ENCODE measurements around the gene SLC30A9.

Gene SLC30A9

DNA sequence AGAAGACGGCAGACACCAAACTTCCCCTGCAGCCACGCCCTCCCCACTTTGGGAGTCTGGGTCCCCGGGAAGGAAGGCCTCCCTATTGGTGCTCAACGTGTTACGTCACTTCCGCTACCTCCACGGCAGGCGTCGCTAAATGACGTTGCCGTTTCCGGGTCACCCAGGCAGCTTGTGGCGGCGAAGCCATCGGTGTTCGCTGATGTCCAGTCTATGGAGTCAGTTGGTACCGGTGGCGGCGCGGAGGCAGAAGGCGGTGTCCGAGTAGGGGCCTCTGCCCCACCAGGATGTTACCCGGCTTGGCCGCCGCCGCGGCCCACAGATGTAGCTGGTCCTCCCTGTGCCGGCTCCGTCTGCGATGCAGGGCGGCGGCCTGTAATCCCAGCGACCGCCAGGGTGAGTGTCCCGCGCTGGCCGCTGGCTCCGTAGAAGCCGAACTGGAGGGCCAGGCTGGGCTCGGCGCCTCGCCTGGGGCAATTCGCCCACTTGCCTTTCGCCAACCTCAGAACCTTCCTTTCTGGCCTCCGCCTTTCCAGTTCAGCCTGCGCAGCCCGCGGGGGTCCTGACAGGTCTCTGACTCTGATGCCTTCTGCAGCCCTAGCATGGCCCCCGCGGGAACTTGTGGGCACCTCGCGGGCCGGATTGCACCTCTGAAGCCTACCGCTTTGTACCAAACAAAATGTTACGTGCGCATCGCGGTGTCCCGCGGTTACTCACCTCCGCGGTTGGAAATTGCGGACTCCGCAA, at the start of gene SLC30A9:
Gene SLC30A9 (plus strand): TSS at position 166 of the 747 bp plus-strand sequence. CDS start 122 bp downstream, at position 288.
- ATAC-seq, result peak; percentile 98 to 99

- ATAC-seq, result no peak
Observed at GRCh38 chr4:41940834-41941233, 49.5 kb upstream of the SLC30A9 start.

- no peak for ATAC-seq
Observed at GRCh38 chr4:41943506-41943905, 46.8 kb upstream of the SLC30A9 start.

DNA sequence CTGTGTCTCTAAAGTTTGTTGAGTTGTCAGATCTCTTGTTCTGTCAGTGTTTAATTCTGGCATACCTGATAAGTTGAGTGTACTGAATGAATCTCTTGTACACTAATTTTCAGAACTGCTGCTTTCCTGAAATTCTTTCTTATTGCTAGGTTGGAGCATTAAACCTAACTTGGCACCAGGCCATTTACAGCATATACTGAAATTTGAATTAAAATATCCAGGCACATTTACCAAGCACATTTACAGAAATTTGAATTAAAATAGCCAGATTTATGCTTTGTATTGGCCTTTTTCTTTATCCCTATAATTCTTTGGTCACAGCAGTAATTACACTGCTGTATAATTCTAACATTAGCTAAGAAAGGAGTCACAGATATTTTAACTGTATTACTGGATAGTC, 46.2 kb upstream of the SLC30A9 start:
- no peak for ATAC-seq

- ATAC-seq, result no peak
Observed at GRCh38 chr4:41949531-41949930, 40.8 kb upstream of the SLC30A9 start.

GRCh38 chr4:41957634-41958033, 32.7 kb upstream of the SLC30A9 start:
- ATAC-seq, result no peak

GRCh38 chr4:41963105-41963504, 27.2 kb upstream of the SLC30A9 start:
- no peak for ATAC-seq

DNA sequence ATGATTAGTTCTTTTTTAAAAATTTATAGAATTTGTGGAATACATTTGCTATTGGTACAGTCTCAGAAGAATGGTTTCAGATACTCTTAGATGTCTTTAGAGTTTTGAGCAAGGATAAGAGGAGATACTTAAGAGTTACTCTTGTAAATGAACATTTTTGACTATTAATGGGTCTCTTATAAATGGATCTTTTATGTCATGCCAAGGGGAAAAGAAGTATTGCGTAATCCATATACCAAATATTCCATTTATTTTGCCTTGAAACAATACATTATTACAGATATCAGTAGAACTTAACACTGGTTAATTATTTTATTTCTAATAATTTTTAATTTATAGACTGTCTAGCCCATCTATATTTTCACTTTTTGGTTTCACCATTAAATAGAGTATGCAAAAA, 25.9 kb upstream of the SLC30A9 start:
- no peak for ATAC-seq

DNA sequence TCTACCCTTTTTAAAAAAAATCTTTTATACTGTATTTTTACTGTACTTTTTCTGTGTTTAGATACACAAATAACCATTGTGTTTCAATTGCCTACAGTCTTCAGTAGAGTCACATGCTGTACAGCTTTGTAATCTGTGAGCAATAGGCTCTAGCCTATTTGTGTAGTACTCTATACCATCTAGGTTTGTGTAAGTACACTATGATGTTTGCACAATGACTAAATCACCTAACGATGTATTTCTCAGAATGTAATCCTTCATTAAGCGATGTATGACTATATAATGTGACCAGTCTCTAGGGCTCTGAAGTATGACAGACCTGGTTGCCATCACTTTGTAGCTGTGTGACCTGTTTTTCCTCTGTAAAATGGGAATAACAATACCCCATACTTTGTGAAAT, 22.9 kb upstream of the SLC30A9 start:
- no peak for ATAC-seq

- no peak for ATAC-seq
Observed at GRCh38 chr4:41969671-41970070, 20.7 kb upstream of the SLC30A9 start.

DNA sequence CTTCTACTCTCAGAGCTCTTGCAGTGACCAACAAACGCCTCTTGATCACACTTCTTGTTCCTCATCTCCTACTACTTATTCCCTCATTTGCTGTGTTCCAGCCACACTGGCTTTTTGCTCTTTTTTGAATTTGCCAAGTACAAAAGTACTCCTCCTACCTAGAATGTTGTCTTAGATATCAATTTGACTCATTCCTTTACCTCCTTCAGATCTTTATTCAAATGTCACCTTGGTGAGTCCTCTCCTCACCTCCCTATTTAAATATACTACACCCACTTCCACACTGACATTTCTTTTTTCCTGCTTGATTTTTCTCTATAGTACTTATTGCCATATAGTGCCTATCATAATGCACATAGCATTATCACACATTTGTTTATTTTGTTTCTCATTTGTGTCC, 15.0 kb upstream of the SLC30A9 start:
- ATAC-seq, result no peak

DNA sequence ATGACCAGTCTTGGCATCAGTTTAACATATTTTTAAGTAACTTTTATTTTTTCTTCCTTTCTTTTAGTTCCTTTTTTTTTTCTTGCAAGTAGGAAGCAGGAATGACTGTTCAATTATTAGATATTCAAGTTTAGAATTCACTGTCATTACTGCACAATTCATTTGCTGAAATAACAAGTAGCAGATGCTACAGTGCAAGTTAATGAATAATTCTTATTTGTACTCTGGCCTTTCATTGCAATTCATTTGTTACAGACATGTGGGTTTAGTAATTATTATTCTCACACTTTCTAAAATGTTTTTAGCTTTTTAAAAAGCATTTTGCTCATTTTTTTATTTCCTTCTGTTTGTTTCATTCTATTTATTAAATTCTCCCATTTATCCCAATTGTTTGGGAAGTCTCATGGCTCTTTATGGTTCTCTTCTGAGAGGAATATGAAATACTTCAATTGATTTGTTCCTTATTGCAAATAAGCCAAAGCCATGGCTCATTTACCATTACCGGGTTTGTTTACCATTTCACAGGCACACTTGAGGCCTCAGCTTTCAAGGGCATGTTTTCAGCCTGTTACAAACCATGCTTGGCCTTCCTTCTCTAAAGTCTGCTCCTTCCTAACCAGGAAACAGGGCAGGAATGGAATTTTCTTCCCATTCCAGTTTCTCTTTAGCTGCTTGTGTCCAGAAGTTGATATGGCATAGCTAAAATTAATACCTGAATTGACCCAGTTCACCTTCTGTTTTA, 13.4 kb upstream of the SLC30A9 start:
- ATAC-seq, result no peak

DNA sequence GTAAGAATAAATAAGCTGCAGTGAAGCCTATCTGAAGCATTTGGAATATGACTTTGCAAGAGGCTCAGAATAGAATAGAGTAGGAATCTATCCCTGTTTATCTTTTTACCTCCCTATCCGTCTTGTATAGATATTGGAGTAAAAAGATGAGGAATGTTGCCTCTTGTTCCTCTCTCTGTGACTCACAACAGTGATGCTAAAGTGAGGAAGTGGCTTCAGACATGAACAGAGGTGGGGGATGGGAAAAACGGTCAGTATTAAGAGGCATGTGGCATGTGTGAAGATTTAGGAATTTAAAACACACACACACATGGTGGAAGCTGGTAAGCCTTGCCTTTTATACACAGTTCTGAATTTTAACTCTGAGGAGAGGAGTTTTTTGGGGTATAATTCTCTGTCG, 12.6 kb upstream of the SLC30A9 start:
- ATAC-seq, result no peak

DNA sequence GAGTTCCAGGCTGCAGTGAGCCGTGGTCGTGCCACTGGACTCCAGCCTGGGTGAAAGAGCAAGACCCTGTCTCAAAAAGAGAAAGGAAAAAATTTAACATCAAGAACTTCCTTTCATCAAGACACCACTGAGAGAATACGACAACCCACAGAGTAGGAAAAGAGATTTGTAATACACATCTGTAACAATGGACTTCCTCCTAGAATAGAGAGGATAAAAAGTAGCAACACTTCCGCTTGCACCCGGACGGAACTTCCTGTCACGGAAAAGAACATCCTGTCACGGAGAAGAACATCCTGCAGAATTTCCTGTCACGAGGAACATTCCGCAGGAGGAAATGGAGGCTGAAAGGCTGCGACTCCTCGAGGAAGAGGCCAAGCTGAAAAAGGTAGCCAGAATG, 8.9 kb upstream of the SLC30A9 start, which contains the start of gene DCAF4L1:
Gene DCAF4L1 (plus strand): TSS at position 301 of the 400 bp plus-strand sequence. CDS start 37 bp downstream, at position 338.
- ATAC-seq, result no peak

- ATAC-seq, result no peak
Observed at GRCh38 chr4:41982716-41983115, 7.6 kb upstream of the SLC30A9 start.

DNA sequence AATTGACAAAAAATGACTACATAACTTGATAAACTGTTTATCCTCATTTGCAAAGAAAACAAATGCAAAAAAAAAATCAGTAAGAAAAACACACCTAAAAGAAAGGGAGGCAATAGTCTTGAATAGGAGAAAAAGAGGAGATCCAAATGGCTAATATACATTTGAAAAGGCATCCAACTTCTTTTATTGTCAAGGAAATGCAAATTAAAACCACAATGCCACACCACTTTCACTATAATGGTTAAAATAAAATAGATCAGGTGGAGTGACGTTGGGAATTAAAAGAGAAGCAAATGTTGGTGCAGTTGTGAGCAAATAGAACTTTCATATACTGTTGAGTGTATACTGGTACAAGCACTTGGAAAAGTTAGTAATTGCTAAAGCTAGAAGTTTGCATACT, 5.2 kb upstream of the SLC30A9 start:
- no peak for ATAC-seq

DNA sequence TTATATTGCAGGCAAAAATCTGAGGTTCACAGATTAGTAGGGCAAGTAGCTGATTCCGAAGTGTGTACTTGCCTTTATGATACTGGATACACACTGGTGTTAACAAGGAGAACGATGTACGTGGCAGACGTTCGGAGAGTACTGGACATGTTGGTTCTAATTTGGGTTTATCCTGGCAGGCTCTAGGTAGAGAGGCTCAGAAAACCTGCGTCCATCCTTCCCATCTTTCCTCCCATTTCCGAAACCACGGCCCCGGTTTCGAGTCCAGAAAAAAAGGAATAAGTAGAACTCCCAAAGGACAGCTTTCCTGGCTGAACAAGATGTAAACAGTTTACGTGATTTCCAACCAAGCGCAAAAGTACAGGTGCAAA, 351 bp upstream of the SLC30A9 start:
- peak in 1 of 2 donors; percentile 7 for ATAC-seq

DNA sequence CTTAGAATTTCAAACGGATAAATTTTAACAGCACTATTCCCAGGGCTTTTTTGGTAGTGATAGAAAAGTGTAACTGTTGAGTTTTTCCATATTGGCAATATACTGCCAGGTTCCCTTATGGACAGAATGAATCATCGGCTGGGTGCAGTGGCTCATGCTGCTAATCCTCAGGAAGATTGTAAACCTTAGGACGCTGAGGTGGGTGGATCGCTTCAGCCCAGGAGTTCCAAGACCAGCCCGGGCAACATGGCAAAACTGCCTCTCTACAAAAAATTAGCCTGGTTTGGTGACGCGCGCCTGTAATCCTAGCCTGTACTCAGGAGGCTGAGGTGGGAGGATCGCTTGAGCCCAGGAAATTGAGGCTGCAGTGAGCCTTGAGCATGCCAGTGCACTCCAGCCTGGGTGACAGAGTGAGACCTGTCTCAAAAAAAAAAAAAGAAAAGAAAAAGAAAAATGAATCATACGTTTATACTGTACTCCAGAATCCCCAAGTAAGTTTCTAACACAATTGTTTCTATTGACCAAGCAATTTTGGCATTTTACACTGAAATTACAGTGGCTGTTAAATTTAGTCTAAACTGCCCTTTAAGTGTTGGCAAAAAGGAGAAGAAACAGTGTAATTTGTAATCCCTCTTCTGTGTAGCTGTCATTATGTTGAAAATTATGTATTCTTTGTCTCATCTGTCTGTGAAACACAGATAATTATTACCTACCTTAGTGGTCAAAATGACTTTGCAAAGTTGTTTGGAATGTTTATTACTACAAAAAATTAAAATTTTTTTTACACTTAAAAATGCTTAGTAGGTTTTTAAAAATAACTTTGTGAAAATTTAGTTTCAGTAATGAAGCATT, 1.8 kb downstream of the SLC30A9 start:
- ATAC-seq, result no peak

DNA sequence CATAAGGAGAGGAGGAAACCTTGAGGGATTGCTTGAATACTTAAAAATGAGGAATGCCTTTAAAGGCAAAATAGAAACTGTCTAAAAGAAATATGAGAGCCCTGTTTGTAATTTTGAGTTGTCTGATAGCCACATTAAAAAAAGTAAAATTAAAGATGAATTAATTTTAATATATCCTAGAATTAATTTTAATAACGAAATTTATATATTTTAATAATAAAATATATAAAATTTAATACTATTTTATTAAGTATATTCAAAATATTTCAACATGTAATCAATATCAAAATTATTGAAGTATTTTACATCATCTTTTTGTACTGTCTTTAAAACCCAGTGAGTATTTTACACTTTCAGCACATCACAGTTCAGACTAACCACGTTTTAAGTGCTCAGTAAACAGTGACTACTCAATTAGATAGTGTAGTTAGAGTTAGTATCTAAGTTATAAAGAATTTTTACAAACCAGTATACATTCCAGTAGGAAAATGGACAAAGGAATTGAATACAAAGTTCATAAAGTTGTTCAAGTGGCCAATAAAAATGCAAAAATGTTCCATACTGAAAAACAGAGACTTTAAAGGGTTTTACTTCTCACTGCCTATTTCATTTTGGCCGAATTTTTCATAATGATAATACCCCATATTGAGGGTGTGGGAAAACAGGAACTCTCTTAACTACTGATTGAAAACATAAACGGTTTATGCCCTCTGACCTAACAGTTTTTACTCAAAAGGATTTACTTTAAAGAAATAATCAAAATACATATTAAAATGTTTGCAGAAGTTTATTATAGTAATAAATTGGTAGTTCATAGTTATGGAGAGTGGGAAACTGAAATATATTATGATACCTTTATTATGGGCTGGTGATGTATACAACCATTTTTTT, 2.9 kb downstream of the SLC30A9 start:
- no peak for ATAC-seq

GRCh38 chr4:41994461-41994985, 4.2 kb downstream of the SLC30A9 start:
- no peak for ATAC-seq

GRCh38 chr4:41998019-41998418, 7.7 kb downstream of the SLC30A9 start:
- no peak for ATAC-seq

- ATAC-seq, result no peak
Observed at GRCh38 chr4:41999321-41999720, 9.0 kb downstream of the SLC30A9 start.

Measured in activated CD4-positive, CD25-positive, alpha-beta regulatory T cell treated with anti-CD3 and anti-CD28 coated beads, Interleukin-2, amount 50 U/mL, for 24 hours (primary cell).